ENCODE data around the gene PPP1R3D. TPM values are rescaled to one million over a fixed set of nuclear protein-coding genes. Genes with fewer than 3 reads are reported as not detected.
"Not testable (repeated sequence)": the region's sequence is repeated elsewhere in the genome, so short reads cannot be mapped to it uniquely, and the experiment has no call there.

The PPP1R3D gene
- total RNA-seq, 4 donors from 2014 or later = 8.4 to 14.7 (median 10.8) TPM

GRCh38 chr20:59958626-59959025 is 18.5 kb upstream of the PPP1R3D start:
- no peak for TF ChIP-seq POLR2A (IDR thresholded peaks at IDR 0.05)
- TF ChIP-seq CTCF (IDR thresholded peaks at IDR 0.05) = no peak
- intact Hi-C loops (cut with DNase I) = no loop called here
- 86% methylated on average over 4 of the region's 4 CpGs; no CpG with 5 or more reads in 1 of the 2 donors for WGBS, 2 donors
- Histone ChIP-seq H3K4me1 (peaks cover 0 to 31% (median 3%) of the 10 kb centered on the region in 3 donors), H3K27ac (no peak overlapping the region), H3K27me3 (no peaks in the 10 kb centered on the region), H3K4me3 (no peak overlapping the region), H3K9me3 (no peaks in the 10 kb centered on the region), H3K36me3 (peaks cover 0 to 13% (median 0%) of the 10 kb centered on the region in 3 donors)
- no peak for DNase-seq

DNA sequence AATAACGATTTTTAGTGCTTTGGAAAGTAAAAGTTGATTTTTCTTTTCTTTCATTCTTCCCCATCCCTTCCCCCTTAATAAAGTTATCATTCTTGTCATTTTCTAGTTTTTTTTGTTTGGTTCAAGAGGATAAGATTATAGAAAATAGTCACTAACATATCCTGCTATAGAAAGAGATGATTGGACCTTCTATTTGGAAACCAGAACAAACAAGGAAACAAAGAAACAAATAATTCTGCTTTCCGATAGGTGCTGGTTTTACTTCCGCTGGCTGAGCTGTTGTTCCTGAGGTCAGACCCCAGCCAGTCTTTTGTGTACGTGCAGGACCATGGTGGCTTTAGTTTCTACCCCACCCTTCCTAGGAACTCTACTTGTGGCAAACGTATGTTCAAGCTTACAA is 18.0 kb upstream of the PPP1R3D start, which contains the start of gene CDH26:
TSS of gene CDH26 (plus strand) at position 301 of the 400 bp plus-strand sequence. CDS start 304 bp downstream, outside the sequence.
- H3K27me3 ChIP-seq = no peaks in the 10 kb centered on the region
- WGBS, 2 donors = 79 to 89% methylated on average over 5 of the region's 5 CpGs
- TF ChIP-seq CTCF (IDR thresholded peaks at IDR 0.05) (no peak), POLR2A (IDR thresholded peaks at IDR 0.05) (no peak)
- H3K9me3 ChIP-seq = no peaks in the 10 kb centered on the region
- no peak within 1 kb of the TSS for H3K27ac ChIP-seq
- no peak within 1 kb of the TSS for H3K4me3 ChIP-seq
- H3K4me1 ChIP-seq = peaks cover 0 to 31% (median 3%) of the 10 kb centered on the region in 3 donors
- H3K36me3 ChIP-seq = peaks cover 0 to 13% (median 0%) of the 10 kb centered on the region in 3 donors
- intact Hi-C loops (cut with DNase I) = no loop called here
- no peak for DNase-seq

DNA sequence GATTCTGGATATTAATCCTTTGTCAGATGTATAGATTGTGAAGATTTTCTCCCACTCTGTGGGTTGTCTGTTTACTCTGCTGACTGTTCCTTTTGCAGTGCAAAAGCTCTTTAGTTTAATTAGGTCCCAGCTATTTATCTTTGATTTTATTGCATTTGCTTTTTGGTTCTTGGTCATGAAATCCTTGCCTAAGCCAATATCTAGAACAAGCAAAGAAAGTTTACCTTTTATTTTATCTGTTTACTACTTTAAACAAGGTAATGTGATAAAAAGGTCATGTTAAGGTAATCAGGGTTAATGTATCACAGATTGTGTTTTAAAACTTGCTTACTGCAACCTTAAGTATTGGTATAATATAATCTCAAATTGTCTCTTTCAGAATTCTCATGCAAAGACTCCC is 17.5 kb upstream of the PPP1R3D start:
- H3K27me3 ChIP-seq; H3K4me3 ChIP-seq; intact Hi-C loops (cut with DNase I); H3K27ac ChIP-seq; DNase-seq; H3K9me3 ChIP-seq: not testable (repeated sequence)
- Histone ChIP-seq H3K36me3 (peaks cover 0 to 13% (median 0%) of the 10 kb centered on the region in 3 donors), H3K4me1 (peaks cover 0 to 28% (median 3%) of the 10 kb centered on the region in 3 donors)

- DNase-seq = no peak
- H3K36me3 ChIP-seq = peaks cover 0 to 25% (median 0%) of the 10 kb centered on the region in 3 donors
- H3K27ac ChIP-seq = no peak overlapping the region
- H3K9me3 ChIP-seq = no peaks in the 10 kb centered on the region
- no peak overlapping the region for H3K4me3 ChIP-seq
- peaks cover 0 to 5% (median 0%) of the 10 kb centered on the region in 3 donors for H3K4me1 ChIP-seq
- intact Hi-C loops (cut with DNase I) = no loop called here
- 79 to 81% methylated on average over 5 to 8 of the region's 8 CpGs for WGBS, 2 donors
- no peak for TF ChIP-seq POLR2A (IDR thresholded peaks at IDR 0.05)
- peak in 2 of 6 experiments; percentile 21 to 44 for TF ChIP-seq CTCF (IDR thresholded peaks at IDR 0.05)
- no peaks in the 10 kb centered on the region for H3K27me3 ChIP-seq
These were observed 15.2 kb upstream of the PPP1R3D start for GRCh38 chr20:59955131-59955796.

GRCh38 chr20:59954718-59955117 is 14.6 kb upstream of the PPP1R3D start:
- no peaks in the 10 kb centered on the region for H3K9me3 ChIP-seq
- DNase-seq = no peak
- WGBS, 2 donors = 78 to 100% methylated on average over 3 of the region's 4 CpGs
- intact Hi-C loops (cut with DNase I) = loop anchor here (5.0 kb wide), 1 partner anchor 98 kb away; no protein-coding TSS in a partner anchor
- H3K4me1 ChIP-seq = no peaks in the 10 kb centered on the region
- H3K27me3 ChIP-seq = no peaks in the 10 kb centered on the region
- no peak overlapping the region for H3K27ac ChIP-seq
- H3K36me3 ChIP-seq = peaks cover 0 to 29% (median 0%) of the 10 kb centered on the region in 3 donors
- no peak overlapping the region for H3K4me3 ChIP-seq
- TF ChIP-seq POLR2A (IDR thresholded peaks at IDR 0.05) (no peak), CTCF (IDR thresholded peaks at IDR 0.05) (no peak)

Measured in esophagus squamous epithelium (tissue), 5 donors.